ENCODE results near the gene KDM4C. TPM values are rescaled to one million over a fixed set of nuclear protein-coding genes. Genes with fewer than 3 reads are reported as not detected.

Gene KDM4C
- total RNA-seq, 4 donors from 2014 or later = 39.0 to 113 (median 43.9) TPM

GRCh38 chr9:7147121-7148090 lies 389.6 kb downstream of the KDM4C start:
- H3K4me1 ChIP-seq = peaks cover 14% of the 10 kb centered on the region
- 67% methylated on average over 12 of the region's 14 CpGs for WGBS
- H3K4me3 ChIP-seq = no peak overlapping the region
- no peaks in the 10 kb centered on the region for H3K27me3 ChIP-seq
- no peak for DNase-seq (ENCODE audit: low spot score in 2 of 2)
- TF ChIP-seq CTCF (IDR thresholded peaks at IDR 0.05) (no peak), EP300 (IDR thresholded peaks at IDR 0.05) (no peak), POLR2A (IDR thresholded peaks at IDR 0.05) (no peak), POLR2AphosphoS5 (IDR thresholded peaks at IDR 0.05) (no peak)
- no peaks in the 10 kb centered on the region for H3K9me3 ChIP-seq
- peaks cover 8% of the 10 kb centered on the region for H3K36me3 ChIP-seq
- no peak overlapping the region for H3K27ac ChIP-seq

GRCh38 chr9:7148243-7148765 lies 390.5 kb downstream of the KDM4C start:
- TF ChIP-seq EP300 (IDR thresholded peaks at IDR 0.05) = no peak
- no peak for TF ChIP-seq CTCF (IDR thresholded peaks at IDR 0.05)
- TF ChIP-seq POLR2AphosphoS5 (IDR thresholded peaks at IDR 0.05) = no peak
- TF ChIP-seq POLR2A (IDR thresholded peaks at IDR 0.05) = no peak
- Histone ChIP-seq H3K27me3 (no peaks in the 10 kb centered on the region), H3K4me3 (no peak overlapping the region), H3K9me3 (no peaks in the 10 kb centered on the region), H3K36me3 (peaks cover 8% of the 10 kb centered on the region), H3K27ac (no peak overlapping the region), H3K4me1 (peaks cover 14% of the 10 kb centered on the region)
- DNase-seq (ENCODE audit: low spot score in 2 of 2) = no peak
- WGBS = 84% methylated on average over 6 of the region's 7 CpGs

GRCh38 chr9:7149258-7149657 lies 391.5 kb downstream of the KDM4C start:
- WGBS = 94% methylated on average over 5 of the region's 13 CpGs
- Histone ChIP-seq H3K27ac (no peak overlapping the region), H3K27me3 (no peaks in the 10 kb centered on the region), H3K4me3 (no peak overlapping the region), H3K4me1 (peaks cover 14% of the 10 kb centered on the region), H3K9me3 (no peaks in the 10 kb centered on the region), H3K36me3 (peaks cover 8% of the 10 kb centered on the region)
- TF ChIP-seq CTCF (IDR thresholded peaks at IDR 0.05) = no peak
- TF ChIP-seq EP300 (IDR thresholded peaks at IDR 0.05) = no peak
- no peak for TF ChIP-seq POLR2A (IDR thresholded peaks at IDR 0.05)
- TF ChIP-seq POLR2AphosphoS5 (IDR thresholded peaks at IDR 0.05) = no peak
- DNase-seq (ENCODE audit: low spot score in 2 of 2) = no peak

DNA sequence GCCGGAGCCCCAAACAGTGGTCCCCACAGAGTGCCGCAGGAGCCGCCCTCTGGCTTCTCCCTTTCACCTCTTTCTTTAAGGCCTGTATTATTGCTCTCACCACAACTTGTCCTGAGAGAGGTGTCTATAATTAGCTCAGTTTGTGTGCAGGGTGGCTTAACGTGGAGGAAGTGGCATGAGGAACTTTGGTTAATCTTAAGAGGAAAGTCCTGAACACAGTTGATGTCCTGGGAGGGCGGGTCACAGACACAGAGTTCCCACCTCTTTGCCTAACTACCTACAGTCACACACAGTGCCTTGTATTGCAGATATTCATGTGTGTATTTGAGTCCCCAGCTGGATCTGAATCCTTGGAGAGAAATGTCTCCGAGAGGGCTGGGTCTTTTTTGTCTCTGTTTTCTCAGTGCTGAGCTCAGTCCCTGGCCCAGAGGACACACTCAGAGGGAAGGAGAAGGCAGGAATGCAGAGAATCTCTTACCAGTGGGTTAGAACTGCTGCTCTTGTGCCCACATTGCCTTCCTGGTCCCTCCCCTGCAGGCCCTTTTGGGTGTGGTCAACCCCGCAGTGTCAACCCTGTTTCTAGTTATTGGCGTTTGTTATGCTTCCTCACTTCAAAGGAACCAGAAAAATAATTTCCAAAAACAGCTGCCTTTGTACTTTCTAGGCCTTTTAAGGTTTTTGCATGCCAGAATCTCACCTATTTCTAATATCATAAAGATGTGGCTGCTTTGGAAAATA lies 392.5 kb downstream of the KDM4C start:
- peaks cover 14% of the 10 kb centered on the region for H3K4me1 ChIP-seq
- WGBS = 68% methylated on average over 8 of the region's 8 CpGs
- no peaks in the 10 kb centered on the region for H3K27me3 ChIP-seq
- H3K4me3 ChIP-seq = no peak overlapping the region
- TF ChIP-seq POLR2AphosphoS5 (IDR thresholded peaks at IDR 0.05) (no peak), CTCF (IDR thresholded peaks at IDR 0.05) (no peak), POLR2A (IDR thresholded peaks at IDR 0.05) (no peak), EP300 (IDR thresholded peaks at IDR 0.05) (no peak)
- H3K36me3 ChIP-seq = peaks cover 8% of the 10 kb centered on the region
- DNase-seq (ENCODE audit: low spot score in 2 of 2) = no peak
- no peak overlapping the region for H3K27ac ChIP-seq
- no peaks in the 10 kb centered on the region for H3K9me3 ChIP-seq

DNA sequence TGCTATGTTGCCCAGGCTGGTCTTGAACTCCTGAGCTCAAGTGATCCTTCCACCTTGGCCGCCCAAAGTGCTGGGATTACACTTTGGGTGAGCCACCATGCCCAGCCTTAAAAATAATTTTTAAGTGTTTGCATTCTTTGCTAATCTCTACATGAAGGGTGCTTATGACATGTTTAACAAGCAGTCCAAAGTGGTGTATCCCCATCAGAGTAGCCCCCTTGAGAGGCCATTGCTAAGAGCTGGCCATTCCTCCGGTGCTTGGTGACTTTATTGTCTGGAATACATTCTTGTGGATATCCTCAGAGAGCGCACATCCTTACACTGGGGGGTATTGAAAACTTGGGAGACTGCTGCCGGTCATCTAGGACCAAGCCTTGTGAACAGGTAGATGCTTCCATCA lies 395.4 kb downstream of the KDM4C start:
- 93% methylated on average over 4 of the region's 4 CpGs for WGBS
- Histone ChIP-seq H3K9me3 (no peaks in the 10 kb centered on the region), H3K4me3 (no peak overlapping the region), H3K27me3 (no peaks in the 10 kb centered on the region), H3K36me3 (peaks cover 6% of the 10 kb centered on the region), H3K4me1 (no peaks in the 10 kb centered on the region), H3K27ac (no peak overlapping the region)
- TF ChIP-seq POLR2AphosphoS5 (IDR thresholded peaks at IDR 0.05) (no peak), CTCF (IDR thresholded peaks at IDR 0.05) (no peak), POLR2A (IDR thresholded peaks at IDR 0.05) (no peak), EP300 (IDR thresholded peaks at IDR 0.05) (no peak)
- DNase-seq (ENCODE audit: low spot score in 2 of 2) = no peak
